Measurements from ENCODE around the gene TTC9C.
"Not testable (repeated sequence)": the region's sequence is repeated elsewhere in the genome, so short reads cannot be mapped to it uniquely, and the experiment has no call there.

The TTC9C gene

DNA sequence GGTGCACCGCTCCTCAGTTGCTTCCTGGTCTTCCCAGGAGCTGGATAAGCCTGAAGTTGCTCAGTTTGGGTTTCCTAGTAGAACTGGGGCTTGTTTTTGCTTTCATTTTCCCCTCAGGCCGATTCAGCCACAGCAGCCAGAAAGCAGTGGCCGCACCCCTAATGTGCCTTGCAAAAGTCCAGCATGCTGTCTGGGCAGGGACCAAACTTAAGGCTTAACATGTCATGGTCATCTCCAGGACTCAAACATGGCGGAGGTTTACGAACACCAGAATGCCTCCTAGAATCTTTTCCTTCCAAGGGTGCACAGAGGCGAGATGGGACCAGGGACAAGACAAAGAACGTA lies 18.3 kb upstream of the TTC9C start:
- DNase-seq, result peak in 1 of 2 experiments; percentile 62

- no peak for DNase-seq
Measured at GRCh38 chr11:62712276-62712812, 15.9 kb upstream of the TTC9C start.

DNA sequence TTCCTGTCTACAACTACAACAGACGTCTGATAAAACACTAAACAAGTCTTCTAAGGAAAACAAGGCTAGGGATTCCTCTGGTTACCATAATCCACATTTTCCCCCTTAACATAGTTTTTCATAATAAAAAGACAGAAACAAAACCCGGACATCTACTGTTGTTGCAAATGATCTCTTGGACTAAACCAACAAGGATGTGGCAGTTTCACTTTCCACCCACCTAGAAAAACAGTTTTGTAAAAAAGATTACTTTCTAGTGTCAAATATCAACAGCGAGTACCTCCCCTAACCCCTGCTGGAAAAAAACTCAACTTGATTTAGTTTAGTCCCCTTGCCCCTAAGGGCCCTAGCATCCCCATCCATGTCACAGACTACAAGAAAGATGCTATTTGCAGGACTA lies 15.4 kb upstream of the TTC9C start:
- no peak for DNase-seq

GRCh38 chr11:62713343-62713742 lies 14.9 kb upstream of the TTC9C start:
- no peak for DNase-seq

DNA sequence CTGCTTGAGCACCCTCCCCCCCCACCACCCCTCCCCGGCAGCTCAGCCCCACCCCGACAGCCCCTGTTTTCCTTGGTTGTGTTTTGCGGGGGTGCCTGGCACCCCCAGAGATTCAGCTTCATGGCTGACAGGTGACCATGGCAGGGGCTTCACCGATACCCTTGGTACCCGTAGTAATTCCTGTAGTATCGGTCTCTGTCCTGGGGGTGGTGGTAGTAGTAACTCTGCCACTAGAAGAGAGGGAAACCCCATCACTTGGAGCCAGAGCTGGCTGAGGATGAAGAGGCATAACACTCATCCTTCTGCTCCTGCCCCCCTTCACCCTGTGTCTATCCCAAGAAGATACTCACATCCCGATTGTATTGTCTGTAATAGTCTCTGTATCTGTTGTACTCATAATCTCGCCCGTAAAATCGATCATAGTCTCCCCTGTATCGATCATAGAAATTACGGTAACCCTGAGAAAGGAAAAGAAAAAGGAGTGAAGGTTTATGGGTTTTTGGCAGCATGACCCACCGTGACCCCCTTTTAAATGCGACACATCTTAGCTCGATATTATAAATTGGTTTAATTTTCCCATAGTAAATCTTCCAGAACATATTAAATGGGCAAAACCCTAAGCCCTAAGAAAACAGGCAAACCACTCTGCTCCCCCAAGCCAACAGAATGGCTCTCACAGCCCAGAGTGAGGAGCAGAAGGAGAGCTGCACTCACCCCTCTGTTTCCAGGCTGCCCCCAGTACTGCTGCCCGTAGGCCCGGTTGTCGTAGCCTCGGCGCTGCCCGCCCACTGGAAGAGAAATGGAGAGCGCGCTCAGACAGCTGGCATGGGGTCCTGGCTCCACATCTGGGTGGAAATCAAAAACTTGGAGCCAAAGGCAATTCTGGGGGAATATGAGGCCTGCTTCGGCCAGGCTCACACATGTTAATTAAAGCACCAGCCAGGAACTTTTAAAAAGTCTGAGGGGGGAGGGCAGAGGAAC lies 12.8 kb upstream of the TTC9C start:
- DNase-seq, result no peak

DNA sequence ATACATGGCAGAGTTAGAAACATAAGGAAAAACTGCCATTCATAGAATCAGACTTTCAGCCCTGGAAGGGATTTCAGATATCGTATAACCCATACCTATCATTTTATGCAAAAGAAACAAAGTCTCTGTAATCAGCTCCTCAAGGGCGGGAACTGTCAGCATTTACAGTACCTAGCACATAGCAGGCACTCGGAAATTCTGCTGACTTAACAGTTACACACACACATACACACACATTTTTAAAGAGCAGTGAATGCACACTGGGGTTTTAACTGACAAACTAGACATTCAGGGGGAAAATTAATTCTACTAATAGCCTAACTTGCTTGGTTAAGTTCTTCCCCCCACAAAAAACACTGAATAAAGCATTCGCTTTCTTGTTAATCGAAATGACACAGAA lies 12.1 kb upstream of the TTC9C start:
- no peak for DNase-seq

DNA sequence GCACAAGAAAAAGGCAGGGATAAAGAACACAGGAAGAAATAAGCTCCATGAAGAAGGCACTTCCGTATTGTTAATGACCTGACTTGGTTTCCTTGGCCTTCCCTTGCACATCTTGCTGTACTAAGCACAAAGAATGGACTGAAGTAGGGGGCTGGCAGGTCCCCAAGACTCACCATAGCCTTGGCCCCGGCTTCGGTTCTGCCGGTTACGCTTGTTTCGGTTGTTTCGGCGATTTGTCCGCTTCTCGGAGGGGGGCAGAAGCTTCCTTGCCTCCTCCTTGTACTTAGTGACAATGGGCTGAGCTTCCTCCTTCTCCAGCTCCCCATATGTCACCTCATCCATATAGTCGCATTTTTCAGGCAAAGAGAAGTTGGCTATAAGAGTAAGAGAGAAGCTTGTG lies 11.5 kb upstream of the TTC9C start:
- DNase-seq, result no peak

- no peak for DNase-seq
Measured at GRCh38 chr11:62719302-62719978, 8.8 kb upstream of the TTC9C start.

DNA sequence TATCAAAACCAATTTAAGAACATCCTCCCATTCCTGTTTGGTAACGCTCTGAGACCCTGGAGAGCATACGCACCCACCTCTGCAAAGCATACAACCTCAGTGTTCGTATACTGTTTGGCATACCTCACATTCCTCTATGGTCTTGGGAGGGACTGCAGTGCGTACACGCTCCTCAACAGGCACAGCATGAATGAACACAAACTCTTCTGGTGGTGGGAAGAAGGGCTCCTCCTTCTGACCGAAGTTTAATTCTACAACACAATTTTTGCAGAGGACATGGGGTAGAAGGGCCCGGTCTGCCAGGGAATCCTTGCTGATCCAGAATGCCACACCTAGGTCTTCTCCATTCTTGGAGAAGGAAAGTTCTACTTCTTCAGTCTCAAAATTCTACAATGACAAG lies 6.3 kb upstream of the TTC9C start:
- no peak for DNase-seq

DNA sequence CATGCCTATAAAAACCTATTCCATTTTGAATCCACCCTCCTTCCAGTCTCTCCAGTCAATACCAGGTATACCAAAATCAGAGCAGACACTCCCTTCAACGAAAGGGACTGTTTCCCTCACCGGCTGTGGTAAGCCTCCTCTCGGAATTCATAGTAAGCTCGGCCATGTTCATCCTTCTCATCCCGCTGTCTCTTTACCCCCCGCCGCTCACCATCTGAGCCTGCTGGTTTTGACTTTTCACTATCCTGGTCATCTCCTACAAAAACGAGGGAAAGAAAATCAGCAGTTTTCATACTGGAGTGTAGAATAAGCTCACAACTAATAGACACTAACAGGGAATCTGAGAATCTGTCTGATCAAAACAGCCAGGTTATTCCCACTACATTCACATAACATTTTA lies 4.1 kb upstream of the TTC9C start:
- DNase-seq, result no peak

- DNase-seq, result no peak
Measured at GRCh38 chr11:62725646-62726045, 2.6 kb upstream of the TTC9C start.

- no peak for DNase-seq
Measured at GRCh38 chr11:62726156-62726914, 2.0 kb upstream of the TTC9C start.

DNA sequence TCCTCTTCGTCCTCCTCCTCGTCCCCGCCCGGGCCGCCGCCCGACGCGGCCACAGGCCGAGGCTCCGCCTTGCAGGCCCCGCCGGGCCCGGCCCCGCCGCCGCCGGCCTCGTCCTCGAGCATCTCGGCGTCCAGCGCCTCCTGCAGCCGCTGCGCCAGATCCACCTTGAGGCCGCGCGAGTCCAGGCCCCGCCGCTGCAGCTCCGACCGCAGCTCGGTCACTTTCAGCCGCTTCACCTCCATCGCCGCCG lies 1.4 kb upstream of the TTC9C start:
- DNase-seq, result no peak

- peak; percentile 98 to 99 for DNase-seq
Measured at GRCh38 chr11:62727165-62727871, 968 bp upstream of the TTC9C start, which contains the start of gene HNRNPUL2. Gene HNRNPUL2 (minus strand): TSS chr11:62727457. CDS start chr11:62727156, 301 bp downstream.

GRCh38 chr11:62727872-62728170 lies 465 bp upstream of the TTC9C start:
- DNase-seq, result peak; percentile 84 to 86

DNA sequence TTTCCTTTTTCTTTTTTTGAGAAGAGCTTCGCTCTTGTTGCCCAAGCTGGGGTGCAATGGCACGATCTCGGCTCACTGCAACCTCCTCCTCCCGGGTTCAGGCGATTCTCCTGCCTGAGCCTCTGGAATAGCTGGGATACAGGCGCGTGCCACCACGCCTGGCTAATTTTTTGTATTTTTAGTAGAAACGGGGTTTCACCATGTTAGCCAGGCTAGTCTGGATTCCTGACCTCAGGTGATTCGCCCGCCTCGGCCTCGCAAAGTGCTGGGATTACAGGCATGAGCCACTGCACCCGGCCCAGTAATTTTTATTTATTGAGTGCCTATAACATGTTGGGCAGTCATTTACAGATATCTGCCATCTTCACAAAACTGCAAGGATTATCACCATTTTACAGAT lies 1.8 kb downstream of the TTC9C start:
- DNase-seq, result not testable (repeated sequence)

- no peak for DNase-seq
Measured at GRCh38 chr11:62732830-62733229, 4.5 kb downstream of the TTC9C start.

DNA sequence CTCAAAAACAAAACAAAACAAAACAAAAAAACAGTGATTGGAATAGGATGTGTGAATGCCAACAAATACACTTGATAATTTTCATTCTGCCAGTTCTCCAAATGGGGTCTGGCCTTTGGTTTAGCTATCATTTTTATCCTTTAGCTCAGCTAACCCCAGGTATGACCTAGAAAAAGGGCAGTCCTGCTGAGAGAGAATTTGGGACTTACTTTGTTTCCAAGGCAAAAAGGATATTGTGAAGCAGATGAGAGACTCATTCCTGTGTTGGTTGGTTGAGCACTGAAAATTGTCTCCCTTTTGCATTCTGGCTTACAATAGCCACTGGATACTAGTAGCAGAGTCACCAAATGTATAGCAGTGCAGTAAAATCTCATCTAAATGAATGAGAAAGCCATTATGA lies 8.9 kb downstream of the TTC9C start:
- no peak for DNase-seq

GRCh38 chr11:62747475-62748160 lies 19.3 kb downstream of the TTC9C start:
- DNase-seq, result no peak

DNA sequence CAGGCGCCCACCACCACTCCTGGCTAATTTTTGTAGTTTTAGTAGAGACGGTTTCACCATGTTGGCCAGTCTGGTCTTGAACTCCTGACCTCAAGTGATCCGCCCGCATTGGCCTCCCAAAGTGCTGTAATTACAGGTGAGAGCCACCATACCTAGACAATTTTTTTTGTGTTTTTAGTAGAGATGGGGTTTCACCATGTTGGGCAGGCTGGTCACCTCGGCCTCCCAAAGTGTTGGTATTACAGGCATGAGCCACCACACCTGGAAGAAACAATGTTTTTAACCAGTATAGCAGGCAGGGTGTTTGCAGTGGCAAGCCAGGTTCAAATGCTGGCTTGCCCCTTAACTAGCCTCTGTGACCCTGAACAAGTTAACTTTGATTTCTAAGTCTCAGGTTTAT lies 21.6 kb downstream of the TTC9C start:
- not testable (repeated sequence) for DNase-seq

- DNase-seq, result no peak
Measured at GRCh38 chr11:62752177-62752785, 24.0 kb downstream of the TTC9C start.

Measured in activated T-cell treated with anti-CD3 and anti-CD28 coated beads, Interleukin-2, amount 50 U/mL, for 48 hours (primary cell).